Colon (tissue), 2 donors: ENCODE measurements around the gene GAREM2.

Source experiments
- FAIRE-seq: peaks from 2 replicates; lab custom pipeline; 2012; peaks lifted over from hg19 to GRCh38; lab: Jason Lieb, UNC
- donor health status: control.
- donor health status: control.

Gene GAREM2

DNA sequence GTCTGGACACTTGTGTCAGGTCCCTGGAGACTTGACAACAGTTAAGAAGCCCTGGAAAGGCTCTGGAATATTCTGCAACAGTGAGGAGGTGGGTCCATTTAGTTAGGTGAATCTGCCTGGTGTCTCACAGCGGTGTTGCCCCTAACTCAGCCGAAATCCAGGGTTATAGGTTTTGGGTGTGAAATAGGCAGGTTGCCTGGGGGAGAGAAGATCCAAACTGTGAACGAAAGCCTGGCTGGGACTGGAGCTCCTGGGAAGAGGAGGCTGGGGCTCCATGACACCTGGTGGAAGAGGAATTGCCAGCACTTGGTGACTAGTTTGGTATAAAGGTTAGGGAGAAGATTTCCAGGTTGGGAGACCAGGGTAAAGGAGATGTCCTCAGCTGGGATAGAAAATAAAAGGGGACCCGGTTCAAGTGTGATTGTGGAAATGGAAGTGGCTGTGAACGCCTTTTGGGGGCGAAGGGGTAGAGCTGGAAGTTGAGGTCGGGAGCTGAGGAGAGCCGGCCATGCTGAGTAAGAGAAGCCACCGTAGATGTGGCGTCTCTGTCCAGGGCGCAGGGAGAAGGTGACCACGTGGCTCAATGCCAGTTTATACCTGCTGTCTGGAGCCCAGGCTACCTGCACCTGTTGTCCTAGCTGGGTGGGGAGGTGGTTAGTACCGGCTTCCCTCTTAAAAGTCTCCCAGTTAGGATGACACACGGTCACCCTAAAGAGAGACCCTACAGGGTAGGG, 3.0 kb upstream of the GAREM2 start:
- no peak for FAIRE-seq

DNA sequence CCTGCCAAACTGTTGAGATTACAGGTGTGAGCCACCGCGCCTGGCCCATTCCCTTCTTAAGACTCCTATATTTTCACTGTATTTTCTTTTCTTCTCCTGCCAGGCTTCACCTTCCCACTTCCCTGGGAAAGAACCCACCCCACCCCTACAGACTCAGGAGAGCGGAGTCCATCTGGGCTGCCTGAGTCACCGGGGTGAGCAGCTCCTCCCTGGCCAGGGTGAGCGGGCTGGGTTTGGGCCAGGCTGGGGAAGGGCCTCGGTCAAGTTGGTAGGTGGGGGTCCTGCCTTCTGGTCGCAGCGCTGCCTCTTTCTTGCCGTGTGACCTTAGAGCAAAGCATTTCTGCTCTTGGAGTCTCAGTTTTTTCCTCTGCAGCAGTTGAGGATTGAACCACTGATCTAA, 2.1 kb upstream of the GAREM2 start:
- FAIRE-seq = no peak

DNA sequence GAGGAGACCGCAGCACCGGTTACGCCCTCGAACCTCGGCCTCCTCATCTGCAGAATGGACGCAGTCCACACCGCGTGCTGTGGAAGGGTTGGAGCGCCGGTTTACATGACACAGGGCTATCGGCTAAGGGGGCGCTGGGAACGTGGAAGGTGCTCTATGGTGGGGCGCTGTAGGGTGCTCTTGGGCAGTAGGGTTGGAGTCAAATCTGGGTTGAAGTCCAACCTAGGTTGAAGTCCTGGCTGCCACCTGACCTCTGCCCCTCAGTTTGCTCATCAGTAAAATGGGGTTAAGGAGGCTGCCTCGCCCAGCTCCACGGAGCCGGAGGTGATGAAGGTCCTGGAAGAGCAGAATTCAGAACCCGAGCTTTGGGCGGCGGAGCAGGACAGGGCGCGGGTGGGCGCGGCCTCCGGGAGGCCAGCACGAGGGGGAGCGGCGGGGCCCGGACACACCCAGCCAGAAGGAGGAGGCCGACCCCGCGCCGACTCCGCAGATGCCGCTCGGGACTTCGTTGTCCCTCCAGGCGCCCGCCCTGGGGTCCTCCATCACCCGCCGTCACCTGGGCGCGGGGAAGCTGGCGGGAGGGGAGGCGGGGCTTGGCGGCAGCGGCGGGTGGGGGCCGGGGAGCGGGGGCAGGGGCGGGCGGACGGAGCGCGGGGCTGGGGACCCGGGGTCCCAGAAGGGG, 558 bp upstream of the GAREM2 start:
- FAIRE-seq = no peak

DNA sequence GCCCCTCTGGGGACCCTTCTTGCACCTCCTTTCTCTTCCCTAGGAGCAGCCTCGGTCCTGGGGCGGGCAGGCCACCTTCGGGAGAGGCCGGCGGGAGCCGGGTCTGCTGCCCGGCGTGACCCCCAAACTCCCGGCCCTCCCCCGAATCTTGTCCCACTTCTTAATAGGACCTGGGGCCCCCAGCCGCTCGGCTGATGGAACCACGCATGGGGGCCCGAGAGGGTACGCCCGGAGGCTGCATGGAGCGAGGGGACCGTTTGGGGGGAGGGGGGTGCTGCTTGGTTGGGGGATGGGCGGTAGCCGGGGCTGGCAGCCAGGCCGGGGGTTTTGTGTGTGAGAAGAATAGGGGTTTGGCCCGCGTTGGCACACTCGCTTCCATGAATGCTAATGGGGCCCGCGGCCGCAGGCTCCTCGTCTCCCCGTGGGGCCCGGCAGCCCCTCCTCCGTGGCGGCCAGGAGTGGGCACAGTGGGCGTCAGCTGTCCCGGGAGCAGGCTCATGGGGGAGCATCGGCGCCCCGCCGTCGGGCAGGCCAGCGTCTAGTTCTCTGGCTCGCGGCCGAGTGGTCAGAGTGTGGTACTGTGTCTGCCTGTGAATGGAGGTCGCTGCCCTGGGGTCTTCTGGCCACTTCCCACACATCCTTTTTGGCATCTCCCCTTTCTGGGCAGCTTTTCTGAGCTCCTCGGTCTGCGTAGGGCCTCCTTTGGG, 1.0 kb downstream of the GAREM2 start:
- no peak for FAIRE-seq

DNA sequence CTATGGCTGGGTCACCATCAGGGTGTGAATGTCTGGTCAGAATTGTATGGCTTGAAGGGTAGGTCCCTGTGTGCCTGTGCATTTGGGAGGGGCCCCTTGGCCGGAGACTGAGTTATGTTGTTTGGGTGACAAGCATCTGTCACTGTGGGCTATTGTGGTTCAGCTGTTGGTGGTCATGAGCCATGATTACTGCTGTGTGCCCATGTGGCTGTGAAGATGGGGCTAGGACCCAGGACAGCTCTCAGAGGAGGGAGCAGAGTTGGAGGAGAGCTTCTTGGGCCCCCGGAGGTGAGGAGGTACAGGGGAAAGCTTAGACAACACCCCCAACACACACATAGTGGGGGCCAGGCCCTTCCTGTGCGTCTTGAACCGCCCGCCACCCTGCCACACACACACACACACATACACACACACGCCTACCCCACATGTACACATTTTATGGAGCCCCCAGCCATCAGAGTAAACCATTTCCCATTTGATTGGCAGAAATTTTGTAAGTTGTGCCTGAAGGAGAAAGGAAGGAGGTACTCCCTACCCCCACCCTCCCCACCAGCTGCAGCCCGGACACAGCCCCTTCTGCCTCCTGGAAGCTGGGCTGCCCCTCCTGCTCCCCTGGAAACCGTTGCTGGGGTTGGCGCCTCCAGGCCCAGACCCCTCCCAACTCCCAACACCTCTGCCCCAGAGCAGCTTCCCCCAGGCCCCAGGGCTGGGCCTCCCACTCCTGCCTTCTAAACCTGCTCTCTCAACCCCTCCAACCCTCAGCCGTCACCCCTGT, 2.0 kb downstream of the GAREM2 start:
- no peak for FAIRE-seq

DNA sequence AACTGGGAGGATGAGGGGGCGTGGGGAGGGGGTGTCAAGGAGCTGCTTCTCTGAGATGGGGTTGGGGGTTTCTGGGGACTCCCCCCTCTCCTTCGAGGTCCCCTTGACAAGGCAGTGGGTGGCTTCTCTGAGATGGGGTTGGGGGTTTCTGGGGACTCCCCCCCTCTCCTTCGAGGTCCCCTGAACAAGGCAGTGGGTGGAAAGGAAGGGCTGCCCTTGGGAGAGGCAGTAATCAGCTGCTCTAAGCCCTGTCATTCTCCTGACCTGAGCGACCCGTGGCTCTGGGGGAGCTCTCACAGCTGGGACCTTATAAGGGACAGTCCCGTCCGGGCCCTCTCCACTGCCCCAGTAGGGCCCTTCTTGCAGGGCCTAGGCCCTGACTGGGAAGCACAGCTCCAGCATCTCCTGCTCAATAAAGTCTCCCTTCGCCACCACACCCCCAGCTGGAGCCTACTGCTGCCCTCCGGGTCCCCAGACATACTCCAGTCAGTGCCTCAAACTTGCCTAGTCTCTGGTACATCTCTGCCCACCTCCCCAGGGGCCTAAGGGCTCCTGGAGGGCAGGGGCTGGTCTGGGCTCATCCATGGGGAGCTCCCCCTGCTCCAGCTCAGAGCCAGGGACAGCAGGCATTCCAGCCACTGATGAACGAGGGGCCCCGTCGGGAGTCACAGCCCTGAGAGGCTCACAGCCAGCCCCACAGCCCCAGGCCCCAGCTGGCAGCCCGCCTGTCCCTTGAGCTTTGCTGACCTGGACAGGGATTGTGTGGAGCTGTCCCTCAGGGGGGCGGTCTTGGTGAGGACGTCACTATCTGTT, 2.8 kb downstream of the GAREM2 start:
- no peak for FAIRE-seq

DNA sequence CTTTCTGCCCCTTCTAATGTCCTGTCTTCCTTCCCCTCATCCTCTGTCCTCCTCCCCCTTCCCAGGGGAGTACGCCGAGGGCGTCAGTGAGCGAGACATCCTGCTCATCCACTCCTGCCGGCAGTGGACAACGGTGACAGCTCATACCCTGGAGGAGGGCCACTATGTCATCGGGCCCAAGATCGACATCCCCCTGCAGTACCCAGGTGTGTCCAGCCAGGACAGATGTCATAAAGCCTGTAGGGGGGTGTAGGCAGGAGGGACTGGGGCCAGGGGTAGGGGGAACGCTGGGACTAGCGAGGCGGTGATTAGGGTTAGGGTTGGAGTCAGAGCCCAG, 3.4 kb downstream of the GAREM2 start:
- FAIRE-seq = no peak

DNA sequence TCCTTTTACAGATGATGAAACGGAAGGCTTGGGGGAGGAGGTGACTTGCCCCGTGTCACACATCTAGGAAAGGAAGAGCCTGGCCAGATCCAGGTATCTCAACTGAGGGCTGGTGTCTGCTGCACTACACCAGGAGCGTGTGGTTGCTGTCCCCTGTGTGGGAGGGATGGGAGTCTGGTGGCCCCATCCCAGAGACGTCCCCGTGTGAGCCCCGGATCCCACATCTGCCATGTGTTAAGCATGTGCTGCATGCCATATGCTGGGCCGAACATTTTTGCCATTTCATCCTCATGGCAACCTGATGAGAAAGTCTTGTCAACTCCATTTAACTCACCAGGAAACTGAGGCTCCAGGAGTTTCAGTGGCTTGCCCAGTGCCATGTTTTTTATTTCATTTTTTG, 4.2 kb downstream of the GAREM2 start:
- no peak for FAIRE-seq

DNA sequence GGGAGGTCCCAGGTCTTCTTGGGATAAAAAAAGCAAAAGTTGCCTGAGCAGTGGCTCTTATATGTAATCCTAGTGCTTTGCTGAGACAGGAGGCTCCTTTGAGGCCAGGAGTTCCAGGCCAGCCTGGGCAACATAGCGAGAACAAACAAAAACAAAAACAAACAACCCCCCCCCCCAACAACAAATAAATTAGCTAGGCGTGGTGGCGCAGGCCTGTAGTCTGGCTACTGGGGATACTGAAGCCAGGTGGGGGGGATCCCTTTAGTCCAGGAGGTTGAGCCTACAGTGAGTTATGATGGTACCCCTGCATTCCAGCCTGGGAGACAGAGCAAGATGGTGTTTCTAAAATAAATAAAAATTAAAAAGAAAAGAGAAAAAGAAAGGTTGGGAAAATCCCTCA, 5.4 kb downstream of the GAREM2 start:
- no peak for FAIRE-seq

DNA sequence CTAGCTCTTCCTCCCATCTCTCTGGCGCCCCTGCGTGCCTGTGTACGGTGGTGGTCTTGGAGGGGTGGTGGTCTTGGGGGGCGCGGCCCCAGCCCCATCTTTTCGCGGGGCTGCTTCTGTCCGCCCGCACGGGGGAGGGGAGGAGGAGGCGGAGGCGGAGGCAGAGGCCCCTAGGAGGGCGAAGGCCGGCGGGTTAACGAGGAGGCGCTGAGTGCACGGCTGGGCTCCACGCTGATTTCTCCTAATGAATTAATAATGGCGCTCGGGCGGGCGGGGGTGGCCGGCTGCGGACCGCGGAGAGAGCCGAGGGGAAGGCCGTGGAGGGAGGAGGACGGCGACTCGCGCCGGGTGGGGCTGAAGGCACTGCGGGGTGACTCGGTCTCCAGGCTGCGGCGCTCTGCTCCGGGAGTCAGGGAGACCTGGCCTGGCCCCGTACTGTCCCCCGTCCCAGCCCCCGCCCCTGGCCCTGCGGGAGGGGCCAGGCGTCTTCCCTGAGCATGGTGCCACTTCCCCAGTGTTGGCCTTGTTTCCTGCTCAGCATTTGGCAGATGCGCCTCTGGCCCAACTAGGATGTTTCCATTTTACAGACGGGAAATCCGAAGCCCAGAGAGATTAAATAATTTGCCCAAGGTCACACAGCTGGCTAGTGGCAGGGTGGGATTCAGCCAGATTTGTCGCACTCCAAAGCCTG, 6.0 kb downstream of the GAREM2 start:
- no peak for FAIRE-seq

DNA sequence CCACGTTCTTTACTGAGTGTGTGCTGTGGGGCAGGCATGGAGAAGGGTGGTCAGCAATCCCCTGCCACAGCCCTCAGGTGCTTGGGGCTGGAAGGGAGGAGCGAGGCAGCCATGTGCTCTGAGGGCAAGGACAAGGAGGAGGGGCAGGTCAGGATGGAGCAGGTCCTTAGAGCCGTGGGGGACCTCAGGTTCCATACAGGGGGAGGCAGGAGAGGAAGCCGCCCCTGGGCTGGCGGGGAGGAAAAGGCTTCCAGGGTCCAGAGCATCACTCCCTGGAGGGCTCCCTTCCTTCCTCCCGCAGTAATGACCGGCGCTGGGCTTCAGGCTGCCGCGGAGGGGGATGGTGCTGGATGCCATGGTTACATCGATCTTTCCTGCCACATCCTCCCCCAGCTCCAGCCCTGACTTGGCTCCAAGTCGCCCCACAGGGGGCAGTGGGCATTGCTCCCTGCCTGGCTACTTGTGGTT, 6.6 kb downstream of the GAREM2 start:
- FAIRE-seq = no peak

DNA sequence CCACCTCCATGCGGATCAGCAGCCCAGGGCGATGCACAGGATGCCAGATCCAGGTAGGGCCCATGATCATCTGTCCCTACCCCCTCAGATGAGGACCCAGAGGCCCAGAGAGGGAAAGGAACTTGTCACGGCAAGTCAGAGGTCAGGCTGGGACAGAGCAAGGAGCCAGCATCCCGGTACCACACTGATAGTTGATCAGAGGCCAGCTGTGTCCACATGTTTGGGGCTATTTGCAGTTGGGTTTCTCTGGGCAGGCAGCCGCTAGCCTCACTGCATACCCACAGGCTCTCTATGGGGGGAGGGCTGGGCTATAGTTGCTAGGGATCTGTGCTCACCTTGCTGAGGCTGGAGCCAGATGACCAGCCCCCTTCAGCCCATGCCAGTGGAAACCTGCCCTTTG, 9.6 kb downstream of the GAREM2 start:
- FAIRE-seq = no peak

DNA sequence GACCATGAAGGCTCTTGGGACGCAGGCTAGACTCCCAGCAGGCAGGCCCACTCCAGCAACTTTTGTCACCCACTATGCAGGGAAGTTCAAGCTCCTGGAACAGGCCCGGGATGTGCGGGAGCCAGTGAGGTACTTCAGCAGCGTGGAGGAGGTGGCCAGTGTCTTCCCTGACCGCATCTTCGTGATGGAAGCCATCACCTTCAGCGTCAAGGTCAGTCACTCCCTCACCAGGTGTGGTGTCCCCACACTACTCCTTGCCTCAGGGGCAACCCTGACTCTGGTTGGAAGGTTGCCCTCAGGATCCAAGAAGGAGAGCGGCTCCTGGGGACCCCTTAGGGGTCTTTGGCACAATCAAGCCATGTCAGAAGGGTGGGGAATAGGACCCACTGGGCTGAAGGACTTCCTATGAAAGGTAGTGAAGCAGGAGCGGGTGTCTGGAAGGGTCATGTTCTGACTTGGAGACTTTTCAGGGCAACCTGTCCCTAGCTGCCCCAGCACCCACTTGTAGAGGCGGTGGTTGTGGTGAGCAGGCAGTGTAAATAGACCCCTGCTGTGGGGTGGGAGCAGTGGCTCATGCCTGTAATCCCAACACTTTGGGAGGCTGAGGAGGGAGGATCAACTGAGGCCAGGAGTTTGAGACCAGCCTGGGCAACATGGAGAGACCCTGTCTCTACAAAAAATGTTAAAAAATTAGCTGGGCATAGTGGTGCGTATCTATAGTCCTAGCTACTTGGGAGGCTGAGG, 10.2 kb downstream of the GAREM2 start:
- no peak for FAIRE-seq

DNA sequence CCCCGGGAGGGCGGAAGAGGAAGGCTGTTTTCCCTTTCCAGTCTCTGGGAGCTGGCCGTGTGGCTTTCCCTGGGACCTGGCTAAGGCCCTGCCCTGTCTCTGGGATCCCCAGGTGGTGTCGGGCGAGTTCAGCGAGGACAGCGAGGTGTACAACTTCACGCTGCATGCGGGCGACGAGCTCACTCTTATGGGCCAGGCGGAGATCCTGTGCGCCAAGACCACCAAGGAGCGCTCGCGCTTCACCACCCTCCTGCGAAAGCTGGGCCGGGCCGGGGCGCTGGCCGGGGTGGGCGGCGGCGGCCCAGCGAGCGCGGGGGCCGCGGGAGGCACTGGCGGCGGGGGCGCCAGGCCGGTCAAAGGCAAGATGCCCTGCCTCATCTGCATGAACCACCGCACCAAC, 11.2 kb downstream of the GAREM2 start:
- FAIRE-seq = no peak

DNA sequence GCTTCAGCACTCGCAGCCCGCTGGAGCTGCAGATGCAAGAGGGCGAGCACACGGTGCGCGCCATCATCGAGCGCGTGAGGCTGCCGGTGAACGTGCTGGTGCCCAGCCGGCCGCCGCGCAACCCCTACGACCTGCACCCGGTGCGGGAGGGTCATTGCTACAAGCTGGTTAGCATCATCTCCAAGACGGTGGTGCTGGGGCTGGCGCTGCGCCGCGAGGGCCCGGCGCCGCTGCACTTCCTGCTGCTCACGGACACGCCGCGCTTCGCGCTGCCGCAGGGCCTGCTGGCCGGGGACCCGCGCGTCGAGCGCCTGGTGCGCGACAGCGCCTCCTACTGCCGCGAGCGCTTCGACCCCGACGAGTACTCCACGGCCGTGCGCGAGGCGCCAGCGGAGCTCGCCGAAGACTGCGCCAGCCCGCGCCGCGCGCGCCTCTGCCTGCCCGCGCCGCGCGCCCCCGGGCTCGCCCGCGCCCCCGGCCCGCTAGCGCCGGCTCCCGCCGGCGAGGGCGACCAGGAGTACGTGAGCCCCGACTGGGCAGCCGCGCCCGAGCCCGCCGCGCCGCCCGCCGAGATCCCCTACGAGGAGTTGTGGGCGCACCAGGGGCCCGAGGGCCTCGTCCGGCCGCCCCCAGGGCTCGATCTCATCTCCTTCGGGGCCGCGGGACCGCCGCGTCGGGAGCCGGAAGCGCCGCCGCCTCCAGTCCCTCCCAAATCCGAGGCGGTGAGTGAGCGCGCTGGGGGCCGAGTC, 11.8 kb downstream of the GAREM2 start:
- no peak for FAIRE-seq

DNA sequence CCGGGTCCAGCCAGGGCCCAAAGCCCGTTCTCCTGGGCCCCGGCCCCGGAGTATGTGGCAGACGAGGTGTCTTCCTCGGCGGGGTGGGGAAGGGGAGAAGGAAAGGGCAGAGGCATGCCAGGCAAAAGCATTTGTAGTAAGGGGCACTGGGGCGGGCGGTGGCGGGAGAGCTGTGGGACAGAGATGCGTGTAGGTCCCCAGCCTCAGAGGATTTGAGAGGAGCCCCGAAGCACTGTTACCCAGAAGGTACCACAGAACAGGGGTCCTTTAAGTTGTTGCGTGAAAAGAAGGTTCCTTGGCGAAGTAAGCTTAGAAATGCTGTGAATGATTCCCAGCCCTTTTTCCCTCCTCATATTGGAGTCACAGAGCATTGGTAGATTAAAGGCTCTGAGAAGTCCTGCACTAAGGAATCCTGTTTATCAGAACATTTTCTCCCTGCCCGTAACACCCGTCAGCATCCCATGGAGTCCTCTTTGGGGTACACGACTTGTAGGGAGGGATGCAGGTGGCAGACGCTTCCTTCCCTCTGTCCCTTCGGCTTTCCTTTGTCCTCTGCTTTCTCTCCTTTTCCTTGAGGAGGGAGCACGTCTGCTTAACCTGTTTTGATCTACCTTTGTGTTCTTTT, 12.5 kb downstream of the GAREM2 start:
- no peak for FAIRE-seq

DNA sequence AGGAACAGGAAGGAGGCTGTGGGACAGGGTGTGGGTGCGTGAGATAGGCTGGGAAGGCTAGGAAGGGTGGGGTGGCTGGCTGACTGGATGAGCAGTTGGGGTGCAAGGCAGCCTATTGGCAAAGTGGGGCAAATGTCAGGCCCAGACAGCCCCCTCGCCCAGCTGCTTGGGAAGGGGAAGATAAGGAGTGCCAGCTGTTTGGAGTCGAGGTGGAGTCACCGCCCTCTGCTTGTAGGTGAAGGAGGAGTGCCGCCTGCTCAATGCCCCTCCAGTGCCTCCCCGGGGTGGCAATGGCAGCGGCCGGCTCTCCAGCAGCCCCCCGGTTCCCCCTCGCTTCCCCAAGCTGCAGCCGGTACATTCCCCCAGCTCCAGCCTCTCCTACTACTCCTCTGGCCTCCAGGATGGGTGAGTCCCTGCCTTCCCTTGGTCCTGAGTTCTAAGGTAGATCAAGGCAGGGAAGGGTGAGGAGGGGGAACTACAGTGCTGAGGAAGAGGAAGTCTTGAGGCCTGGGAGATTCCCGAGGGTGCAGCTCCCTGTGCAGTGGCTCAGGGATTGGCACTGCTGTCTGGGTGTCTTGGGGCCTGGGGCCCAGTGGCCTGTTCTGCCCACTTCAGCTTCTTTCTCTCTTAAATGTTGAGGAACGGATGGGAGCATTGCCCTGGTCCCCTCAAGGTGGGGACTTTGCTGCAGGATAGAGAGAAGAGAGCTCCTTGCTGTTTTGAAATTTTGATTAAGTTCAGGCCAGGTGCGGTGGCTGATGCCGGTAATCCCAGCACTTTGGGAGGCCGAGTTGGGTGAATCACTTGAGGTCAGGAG, 13.3 kb downstream of the GAREM2 start:
- FAIRE-seq = no peak

DNA sequence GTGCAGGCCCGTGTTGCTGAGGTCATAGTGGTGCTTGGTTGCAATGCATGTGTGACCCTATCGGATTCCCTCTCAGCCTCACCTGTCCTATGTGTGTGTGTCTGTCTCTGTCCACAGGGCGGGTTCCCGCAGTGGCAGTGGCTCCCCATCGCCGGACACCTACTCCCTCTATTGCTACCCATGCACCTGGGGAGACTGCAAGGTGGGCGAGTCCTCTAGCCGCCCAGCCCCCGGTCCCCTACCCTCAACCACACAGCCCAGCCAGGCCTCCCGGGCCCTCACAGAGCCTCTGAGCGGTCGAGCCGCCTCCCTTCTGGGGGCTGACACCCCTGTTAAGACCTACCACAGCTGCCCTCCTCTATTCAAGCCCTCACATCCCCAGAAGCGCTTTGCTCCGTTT, 14.2 kb downstream of the GAREM2 start:
- FAIRE-seq = no peak
